PC-9 (cell line): ENCODE measurements around the gene LY6G6F. TPM values are rescaled to one million over a fixed set of nuclear protein-coding genes. Genes with fewer than 3 reads are reported as not detected.
A peak's percentile ranks its signal among the peaks of the same experiment; 100 is the strongest.

Experiments used
- BruUV-seq: library from RNA; stranded (reverse); fragments of 400-500 nt; replicated peaks from 2 replicates; lab custom pipeline; 2021; lab: Mats Ljungman, UMichigan
- CTCF ChIA-PET: fragments of 300-600 bp; sonication (Branson Sonifier 250); formaldehyde crosslinking; loops from one replicate; lab custom pipeline; 2022; ENCODE audit warnings: antibody characterized with exemption; lab: Charles Lee
- POLR2A ChIA-PET: fragments of 300-600 bp; sonication (Branson Sonifier 250); formaldehyde crosslinking; loops from one replicate; lab custom pipeline; 2022; ENCODE audit warnings: antibody characterized with exemption; ENCODE audit not compliant: unreplicated experiment; lab: Charles Lee
- DNase-seq, 2 experiments: peaks; one replicate each; pipeline versions ENCODE4 v3.0.0 to v3.0.0-alpha.2; 2015 to 2022; ENCODE audit warnings: mixed read lengths in 1 of 2
- H2AFZ ChIP-seq: fragments of 200-600 bp; sonication (generic); 2 replicates; pipeline ENCODE4 v1.8.1; 2017; ENCODE audit warnings: antibody characterized with exemption
- H3F3A ChIP-seq: fragments of 200-600 bp; sonication (generic); 2 replicates; pipeline ENCODE4 v1.8.1; 2017; ENCODE audit warnings: antibody characterized with exemption, mild to moderate bottlenecking, low read depth; ENCODE audit not compliant: insufficient read depth
- H3K27ac ChIP-seq: fragments of 200-600 bp; sonication (generic); 2 replicates; pipeline ENCODE4 v1.6.1; 2016; ENCODE audit warnings: mixed run types
- H3K27me3 ChIP-seq: fragments of 200-600 bp; sonication (generic); 2 replicates; pipeline ENCODE4 v1.6.1; 2016; ENCODE audit warnings: low read depth, mixed run types; ENCODE audit not compliant: insufficient read depth
- H3K36me3 ChIP-seq: fragments of 200-600 bp; sonication (generic); 2 replicates; pipeline ENCODE4 v1.6.1; 2016; ENCODE audit warnings: low read depth, mixed run types
- H3K4me1 ChIP-seq: fragments of 200-600 bp; sonication (generic); replicated peaks from 2 replicates; pipeline ENCODE4 v1.6.1; 2016; ENCODE audit warnings: mixed run types; ENCODE audit not compliant: insufficient read depth
- H3K4me2 ChIP-seq: fragments of 200-600 bp; sonication (generic); 2 replicates; pipeline ENCODE4 v1.6.1; 2017; ENCODE audit warnings: mixed run types
- H3K4me3 ChIP-seq: fragments of 200-600 bp; sonication (generic); 2 replicates; pipeline ENCODE4 v1.6.1; 2016; ENCODE audit warnings: mixed run types
- H3K79me2 ChIP-seq: fragments of 200-600 bp; sonication (generic); 2 replicates; pipeline ENCODE4 v1.6.1; 2017; ENCODE audit warnings: low read depth, mixed run types
- H3K9me2 ChIP-seq: fragments of 200-600 bp; sonication (generic); 2 replicates; pipeline ENCODE4 v1.8.1; 2017; ENCODE audit warnings: mild to moderate bottlenecking; ENCODE audit not compliant: insufficient read depth
- H3K9me3 ChIP-seq: fragments of 200-600 bp; sonication (generic); 2 replicates; pipeline ENCODE4 v1.8.1; 2016; ENCODE audit warnings: low read depth; ENCODE audit not compliant: insufficient read depth
- H4K20me1 ChIP-seq: fragments of 200-600 bp; sonication (generic); 2 replicates; pipeline ENCODE4 v1.8.1; 2017; ENCODE audit not compliant: insufficient read depth
- EZH2 ChIP-seq: fragments of 200-600 bp; sonication (generic); IDR thresholded peaks from 2 replicates; pipeline ENCODE4 v1.8.0; 2017; ENCODE audit warnings: antibody characterized with exemption, low read depth
- intact Hi-C: fragments of 100-400 bp; cut with micrococcal nuclease; formaldehyde crosslinking; loops from one replicate; pipeline ENCODE4 v1.10.0; 2022; ENCODE audit not compliant: unreplicated experiment
- total RNA-seq: library from RNA; stranded (reverse); gene quantifications from 2 replicates; pipeline ENCODE4 v1.2.3, GENCODE V29; 2021
- TF ChIP-seq, protein P1 (sequence below): fragments of 200-600 bp; sonication (generic); conservative IDR thresholded peaks from 2 replicates; pipeline ENCODE4 v1.6.1; 2017; ENCODE audit warnings: mixed run types, antibody characterized with exemption, mild to moderate bottlenecking, moderate library complexity

LY6G6F gene
- total RNA-seq, 1 experiment from 2014 or later, result not detected

DNA sequence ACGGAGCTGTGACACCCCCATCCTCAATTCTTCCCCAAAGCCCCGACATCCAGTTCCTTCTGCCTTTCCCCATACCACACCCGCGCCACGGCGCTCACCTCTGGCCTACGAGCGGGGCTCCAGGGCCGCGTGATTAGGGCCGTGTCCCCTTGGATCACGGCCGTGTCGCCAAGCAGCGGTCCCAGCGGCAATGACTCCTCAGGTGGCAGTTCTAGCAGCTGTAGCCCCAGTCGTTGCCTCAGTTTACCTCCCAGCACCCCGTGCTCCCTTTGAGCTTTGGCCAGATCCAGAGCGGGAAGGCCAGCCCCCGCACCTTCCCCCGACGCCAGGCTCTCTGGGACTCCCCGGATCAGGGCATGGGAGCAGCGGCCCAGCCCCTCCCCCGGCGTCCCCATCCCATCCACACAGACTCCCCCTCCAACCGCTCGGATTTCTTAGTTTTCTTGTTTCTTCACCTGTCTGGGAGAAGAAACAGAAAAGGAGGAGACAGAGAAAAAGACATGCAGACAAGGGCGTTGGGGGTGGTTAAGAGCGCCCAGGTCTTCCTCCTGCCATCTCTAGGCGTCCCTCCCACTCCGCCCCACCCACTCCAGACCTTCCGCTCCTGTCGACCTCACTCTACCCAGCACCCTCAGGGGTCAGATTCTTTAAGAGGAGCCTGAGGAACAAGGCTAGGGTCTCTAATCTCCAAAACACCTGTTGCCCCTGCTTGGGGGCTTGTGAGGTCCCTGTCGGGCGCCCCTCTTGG lies 22.3 kb downstream of the LY6G6F start, which contains the start of gene DDAH2:
Gene DDAH2, minus strand, starts transcription at position 533 of the 748 bp plus-strand sequence. Its CDS starts 138 bp downstream, at position 395.
- Histone ChIP-seq H3K9me2 (no peaks in the 10 kb centered on the region), H3K79me2 (peaks cover 19% of the 10 kb centered on the region), H3K9me3 (no peaks in the 10 kb centered on the region), H3F3A (peaks cover 58% of the 10 kb centered on the region), H3K4me1 (peaks cover 9% of the 10 kb centered on the region), H3K27me3 (no peaks in the 10 kb centered on the region), H4K20me1 (peaks cover 24% of the 10 kb centered on the region), H2AFZ (peak within 1 kb of the TSS; percentile 78), H3K27ac (no peak within 1 kb of the TSS), H3K36me3 (peaks cover 33% of the 10 kb centered on the region), H3K4me2 (peak within 1 kb of the TSS; percentile 73), H3K4me3 (peak within 1 kb of the TSS; percentile 81)
- no TSS peak for BruUV-seq
- intact Hi-C loops, result loop anchor here (1.0 kb wide), 2 partner anchors 9 to 40 kb away; no protein-coding TSS in a partner anchor
- no peak for DNase-seq
- CTCF ChIA-PET, result interaction anchor here (0.7 to 1.4 kb wide), 2 partner anchors 9 to 41 kb away, joined by 10 to 12 read pairs; no protein-coding TSS in a partner anchor
- no peak for TF ChIP-seq EZH2
- TF ChIP-seq, protein P1, sequence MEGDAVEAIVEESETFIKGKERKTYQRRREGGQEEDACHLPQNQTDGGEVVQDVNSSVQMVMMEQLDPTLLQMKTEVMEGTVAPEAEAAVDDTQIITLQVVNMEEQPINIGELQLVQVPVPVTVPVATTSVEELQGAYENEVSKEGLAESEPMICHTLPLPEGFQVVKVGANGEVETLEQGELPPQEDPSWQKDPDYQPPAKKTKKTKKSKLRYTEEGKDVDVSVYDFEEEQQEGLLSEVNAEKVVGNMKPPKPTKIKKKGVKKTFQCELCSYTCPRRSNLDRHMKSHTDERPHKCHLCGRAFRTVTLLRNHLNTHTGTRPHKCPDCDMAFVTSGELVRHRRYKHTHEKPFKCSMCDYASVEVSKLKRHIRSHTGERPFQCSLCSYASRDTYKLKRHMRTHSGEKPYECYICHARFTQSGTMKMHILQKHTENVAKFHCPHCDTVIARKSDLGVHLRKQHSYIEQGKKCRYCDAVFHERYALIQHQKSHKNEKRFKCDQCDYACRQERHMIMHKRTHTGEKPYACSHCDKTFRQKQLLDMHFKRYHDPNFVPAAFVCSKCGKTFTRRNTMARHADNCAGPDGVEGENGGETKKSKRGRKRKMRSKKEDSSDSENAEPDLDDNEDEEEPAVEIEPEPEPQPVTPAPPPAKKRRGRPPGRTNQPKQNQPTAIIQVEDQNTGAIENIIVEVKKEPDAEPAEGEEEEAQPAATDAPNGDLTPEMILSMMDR, result peak; percentile 81
- POLR2A ChIA-PET, result interaction anchor here (0.5 kb wide), 2 partner anchors 169 kb away, joined by 3 to 5 read pairs; no protein-coding TSS in a partner anchor

DNA sequence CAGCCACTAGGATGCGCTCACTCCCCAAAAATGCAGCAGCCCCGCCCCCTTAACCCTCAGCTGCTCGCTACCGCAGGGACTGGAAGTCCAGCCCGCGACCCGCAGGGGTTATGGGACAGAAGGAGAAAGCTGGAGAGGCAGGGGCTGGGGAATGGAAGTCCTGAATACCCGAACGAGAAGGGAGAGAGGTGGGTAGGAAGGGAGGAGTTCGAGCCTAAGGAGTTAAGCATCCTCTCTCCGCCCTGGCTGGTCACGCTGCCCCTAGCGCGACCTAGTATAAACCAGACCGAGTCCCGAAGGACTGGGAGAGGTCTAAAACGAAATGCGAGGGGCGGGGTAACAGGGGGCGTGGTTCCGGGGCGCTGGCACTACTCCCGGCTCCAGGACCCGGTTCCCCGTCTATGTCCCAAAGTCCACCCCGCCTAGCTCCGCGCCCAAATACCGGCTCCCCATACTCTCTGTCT lies 22.9 kb downstream of the LY6G6F start:
- H3K4me2 ChIP-seq, result peak overlapping the region; percentile 73
- H3K4me3 ChIP-seq, result peak overlapping the region; percentile 81
- intact Hi-C loops, result loop anchor here (1.0 kb wide), 2 partner anchors 9 to 40 kb away; no protein-coding TSS in a partner anchor
- no peaks in the 10 kb centered on the region for H3K9me2 ChIP-seq
- H3K79me2 ChIP-seq, result peaks cover 25% of the 10 kb centered on the region
- H3K27ac ChIP-seq, result no peak overlapping the region
- POLR2A ChIA-PET, result interaction anchor here (0.5 to 0.6 kb wide), 2 partner anchors 111 to 169 kb away, joined by 5 to 11 read pairs; no protein-coding TSS in a partner anchor
- peaks cover 29% of the 10 kb centered on the region for H4K20me1 ChIP-seq
- peaks cover 15% of the 10 kb centered on the region for H3K4me1 ChIP-seq
- CTCF ChIA-PET, result interaction anchor here (1.4 kb wide), 1 partner anchor 40 kb away, joined by 10 read pairs; no protein-coding TSS in a partner anchor
- peak; percentile 78 to 91 for DNase-seq
- H2AFZ ChIP-seq, result peak overlapping the region; percentile 78
- peaks cover 64% of the 10 kb centered on the region for H3F3A ChIP-seq
- no peaks in the 10 kb centered on the region for H3K27me3 ChIP-seq
- no peak for TF ChIP-seq EZH2
- TF ChIP-seq, protein P1, result peak; percentile 6; the same call in 1 of the 2 replicates
- no peaks in the 10 kb centered on the region for H3K9me3 ChIP-seq
- no TSS peak for BruUV-seq
- peaks cover 37% of the 10 kb centered on the region for H3K36me3 ChIP-seq

DNA sequence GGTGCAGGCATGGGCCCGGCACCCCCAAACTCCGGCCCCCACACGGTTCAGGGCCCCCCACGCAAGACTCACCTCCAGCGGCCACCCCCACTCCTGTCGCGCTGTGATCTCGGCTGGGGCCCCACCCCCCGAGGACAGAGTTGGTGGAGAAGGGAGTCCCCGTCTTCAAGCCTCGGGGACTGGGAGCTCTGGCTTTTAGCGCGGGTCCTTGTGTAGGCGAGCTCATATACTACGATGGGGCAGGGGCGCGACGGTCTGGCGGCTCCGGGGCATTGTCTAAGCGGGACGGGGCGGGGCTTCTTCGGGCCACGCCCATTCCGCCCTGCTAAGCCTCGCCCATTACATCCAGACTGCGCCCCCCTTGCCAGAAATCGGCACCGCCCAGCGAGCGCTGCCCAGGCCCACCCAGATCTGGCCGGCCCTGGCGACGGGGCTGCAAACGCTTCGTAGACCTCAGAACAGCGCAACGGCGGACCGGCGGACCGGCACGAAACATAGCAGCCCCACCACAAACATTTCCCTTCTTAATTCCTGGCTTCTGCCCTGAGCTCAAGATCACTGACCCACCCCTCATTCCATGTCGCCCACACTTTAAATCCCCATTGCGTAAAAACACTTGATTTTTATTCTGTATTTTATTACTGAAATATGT lies 23.4 kb downstream of the LY6G6F start:
- H3K4me2 ChIP-seq, result peak overlapping the region; percentile 73
- peaks cover 31% of the 10 kb centered on the region for H3K79me2 ChIP-seq
- intact Hi-C loops, result loop anchor here (1.0 to 10.0 kb wide), 3 partner anchors 8 to 185 kb away; partner anchors contain the start of genes ATP6V1G2, DDX39B and NFKBIL1
- no peaks in the 10 kb centered on the region for H3K9me3 ChIP-seq
- H3K36me3 ChIP-seq, result peaks cover 37% of the 10 kb centered on the region
- H3K4me1 ChIP-seq, result peaks cover 15% of the 10 kb centered on the region
- H3K27me3 ChIP-seq, result no peaks in the 10 kb centered on the region
- H3K9me2 ChIP-seq, result no peaks in the 10 kb centered on the region
- no peak for TF ChIP-seq EZH2
- TF ChIP-seq, protein P1, result no peak
- H2AFZ ChIP-seq, result peak overlapping the region; percentile 78
- ChIA-PET POLR2A (interaction anchor here (0.5 to 0.6 kb wide), 3 partner anchors 70 to 241 kb away, joined by 5 to 12 read pairs (median 11); no protein-coding TSS in a partner anchor), CTCF (interaction anchor here (1.4 kb wide), 1 partner anchor 39 kb away, joined by 10 read pairs; no protein-coding TSS in a partner anchor)
- no peak overlapping the region for H3K27ac ChIP-seq
- peaks cover 69% of the 10 kb centered on the region for H3F3A ChIP-seq
- no TSS peak for BruUV-seq
- peak overlapping the region; percentile 81 for H3K4me3 ChIP-seq
- DNase-seq, result peak; percentile 62 to 81
- peaks cover 29% of the 10 kb centered on the region for H4K20me1 ChIP-seq
